ENCODE data around the gene MLLT3.

Gene MLLT3

DNA sequence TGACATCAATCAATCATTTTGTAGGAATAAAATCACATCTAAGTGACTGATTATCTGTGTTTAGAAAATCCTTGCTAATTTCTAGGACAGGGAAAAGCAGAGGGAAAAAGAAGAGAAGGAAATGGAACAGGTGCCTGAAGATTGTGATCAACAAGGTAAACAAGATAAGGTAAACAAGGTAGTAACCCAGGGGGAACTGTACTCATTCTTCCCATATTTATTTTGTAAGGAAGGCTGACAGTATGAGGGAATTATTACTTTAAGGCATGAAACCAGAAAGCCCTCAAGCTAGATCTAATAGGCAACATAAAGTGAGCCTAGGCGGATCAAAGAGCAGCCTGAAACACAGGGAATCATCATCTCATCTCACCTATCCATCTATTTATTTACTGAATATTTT is 231.1 kb downstream of the MLLT3 start:
- no peaks in the 10 kb centered on the region for H3K36me3 ChIP-seq (ENCODE audit: control insufficient read depth, insufficient read depth, low read length)
- H3K27ac ChIP-seq (ENCODE audit: low read length): no peak overlapping the region
- WGBS (ENCODE audit: insufficient coverage, insufficient read length): no CpG with 5 or more reads among the region's 1 CpG
- H3K4me1 ChIP-seq (ENCODE audit: control insufficient read depth, insufficient read depth, low read length): 0 out of 2 replicates have a peak, but pooled peaks cover 2% of the 10 kb centered on the region
- H3K4me3 ChIP-seq (ENCODE audit: low read length): no peak overlapping the region
- H3K27me3 ChIP-seq (ENCODE audit: control insufficient read depth, insufficient read depth, low read length): no peaks in the 10 kb centered on the region
- DNase-seq (ENCODE audit: low read depth, low spot score): no peak
- H3K9me3 ChIP-seq (ENCODE audit: control insufficient read depth, insufficient read depth, low read length): no peaks in the 10 kb centered on the region

DNA sequence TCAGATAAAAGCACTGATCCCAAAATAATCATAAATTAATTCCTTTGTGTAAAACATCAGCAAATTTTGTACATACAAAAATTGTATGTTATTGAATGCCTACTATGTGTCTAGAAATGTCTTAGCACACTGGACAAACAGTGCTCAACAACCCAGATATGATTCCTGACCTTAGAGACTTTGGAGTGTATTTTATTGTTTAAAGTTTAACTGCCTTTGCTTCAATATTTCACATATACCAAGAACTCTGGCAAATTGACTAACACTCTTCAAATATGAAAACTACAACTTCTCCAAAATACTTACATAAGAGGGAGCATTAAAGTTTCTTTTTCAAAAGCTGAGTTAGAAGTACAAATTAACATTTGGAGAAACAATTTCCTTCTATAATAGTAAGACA is 231.9 kb downstream of the MLLT3 start:
- H3K4me1 ChIP-seq (ENCODE audit: control insufficient read depth, insufficient read depth, low read length): 0 out of 2 replicates have a peak, but pooled peaks cover 2% of the 10 kb centered on the region
- H3K36me3 ChIP-seq (ENCODE audit: control insufficient read depth, insufficient read depth, low read length): no peaks in the 10 kb centered on the region
- H3K4me3 ChIP-seq (ENCODE audit: low read length): no peak overlapping the region
- DNase-seq (ENCODE audit: low read depth, low spot score): no peak
- no peaks in the 10 kb centered on the region for H3K27me3 ChIP-seq (ENCODE audit: control insufficient read depth, insufficient read depth, low read length)
- H3K9me3 ChIP-seq (ENCODE audit: control insufficient read depth, insufficient read depth, low read length): no peaks in the 10 kb centered on the region
- H3K27ac ChIP-seq (ENCODE audit: low read length): no peak overlapping the region

DNA sequence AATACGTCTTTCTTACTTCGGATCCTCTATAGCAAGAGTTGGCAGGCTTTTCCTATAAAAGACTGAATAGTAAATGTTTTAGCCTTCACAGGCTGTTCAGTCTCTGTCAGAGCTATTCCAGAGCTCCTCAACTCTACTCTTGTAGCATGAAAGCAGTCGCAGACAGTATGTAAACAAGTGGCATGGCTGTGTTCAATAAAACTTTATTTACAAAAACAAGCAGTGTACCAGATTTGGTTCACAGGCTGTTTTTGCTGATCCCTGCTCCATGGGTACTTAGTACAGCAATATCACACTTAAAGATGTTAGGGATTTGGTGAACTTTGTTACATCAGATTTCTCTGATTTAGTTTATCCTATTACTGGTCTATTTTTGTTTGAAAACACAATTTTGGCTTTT is 235.2 kb downstream of the MLLT3 start:
- H3K36me3 ChIP-seq (ENCODE audit: control insufficient read depth, insufficient read depth, low read length): no peaks in the 10 kb centered on the region
- no peaks in the 10 kb centered on the region for H3K27me3 ChIP-seq (ENCODE audit: control insufficient read depth, insufficient read depth, low read length)
- no peak overlapping the region for H3K4me3 ChIP-seq (ENCODE audit: low read length)
- H3K4me1 ChIP-seq (ENCODE audit: control insufficient read depth, insufficient read depth, low read length): no peaks in the 10 kb centered on the region
- DNase-seq (ENCODE audit: low read depth, low spot score): no peak
- H3K9me3 ChIP-seq (ENCODE audit: control insufficient read depth, insufficient read depth, low read length): no peaks in the 10 kb centered on the region
- WGBS (ENCODE audit: insufficient coverage, insufficient read length): no CpG with 5 or more reads among the region's 3 CpGs
- H3K27ac ChIP-seq (ENCODE audit: low read length): no peak overlapping the region

DNA sequence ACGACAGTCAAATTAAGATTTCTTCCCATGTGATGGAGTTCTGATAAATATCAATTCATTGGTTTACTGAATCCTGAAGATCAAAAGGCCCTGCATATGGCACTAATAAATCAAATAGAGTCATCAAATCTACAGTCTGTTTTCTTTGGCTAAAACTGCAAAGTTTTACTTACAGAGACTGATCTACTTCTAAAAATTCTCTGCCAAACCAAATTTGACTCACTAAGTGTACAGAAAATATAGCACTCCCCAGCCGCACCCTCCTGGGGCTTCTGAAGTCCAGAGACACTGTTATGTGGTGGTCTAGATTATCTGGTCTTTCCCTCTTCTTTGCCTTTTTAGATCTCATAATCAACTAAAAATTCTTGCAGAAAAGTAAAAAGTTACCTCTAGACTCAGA is 237.7 kb downstream of the MLLT3 start:
- no peak for DNase-seq (ENCODE audit: low read depth, low spot score)
- no peak overlapping the region for H3K27ac ChIP-seq (ENCODE audit: low read length)
- H3K4me3 ChIP-seq (ENCODE audit: low read length): no peak overlapping the region
- H3K27me3 ChIP-seq (ENCODE audit: control insufficient read depth, insufficient read depth, low read length): no peaks in the 10 kb centered on the region
- no peaks in the 10 kb centered on the region for H3K36me3 ChIP-seq (ENCODE audit: control insufficient read depth, insufficient read depth, low read length)
- WGBS (ENCODE audit: insufficient coverage, insufficient read length): no CpG with 5 or more reads among the region's 2 CpGs
- H3K4me1 ChIP-seq (ENCODE audit: control insufficient read depth, insufficient read depth, low read length): no peaks in the 10 kb centered on the region
- H3K9me3 ChIP-seq (ENCODE audit: control insufficient read depth, insufficient read depth, low read length): no peaks in the 10 kb centered on the region

DNA sequence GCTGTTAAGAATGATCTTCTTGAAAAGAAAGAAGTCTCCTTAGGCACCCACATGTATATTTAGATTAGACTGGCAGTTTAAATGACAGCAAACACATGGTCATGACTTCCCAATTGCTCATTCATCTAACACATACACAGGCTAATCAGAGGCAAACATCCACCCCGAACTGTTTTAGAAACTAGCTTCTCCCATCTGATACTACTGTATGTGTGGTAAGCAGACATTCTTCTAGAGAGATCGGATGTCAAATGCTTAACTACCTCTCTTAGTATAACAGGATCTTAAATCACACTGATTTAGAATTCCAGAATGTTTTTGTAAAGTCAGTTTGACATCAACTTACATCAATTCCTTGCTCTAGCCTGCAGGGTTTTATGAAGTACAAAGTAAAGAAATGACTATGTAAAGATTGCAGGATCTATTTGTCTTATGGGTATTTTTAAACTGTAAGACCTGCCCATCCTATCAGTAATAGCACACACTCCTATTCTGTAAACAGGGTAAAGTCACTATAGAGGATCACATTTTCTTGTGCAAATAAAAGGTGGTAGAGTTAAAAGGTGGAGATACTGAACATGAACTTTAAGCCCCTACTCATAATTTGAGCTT is 239.7 kb downstream of the MLLT3 start:
- WGBS (ENCODE audit: insufficient coverage, insufficient read length): no CpG with 5 or more reads among the region's 2 CpGs
- H3K4me1 ChIP-seq (ENCODE audit: control insufficient read depth, insufficient read depth, low read length): no peaks in the 10 kb centered on the region
- no peaks in the 10 kb centered on the region for H3K27me3 ChIP-seq (ENCODE audit: control insufficient read depth, insufficient read depth, low read length)
- H3K36me3 ChIP-seq (ENCODE audit: control insufficient read depth, insufficient read depth, low read length): no peaks in the 10 kb centered on the region
- DNase-seq (ENCODE audit: low read depth, low spot score): no peak
- H3K4me3 ChIP-seq (ENCODE audit: low read length): no peak overlapping the region
- no peaks in the 10 kb centered on the region for H3K9me3 ChIP-seq (ENCODE audit: control insufficient read depth, insufficient read depth, low read length)
- no peak overlapping the region for H3K27ac ChIP-seq (ENCODE audit: low read length)

DNA sequence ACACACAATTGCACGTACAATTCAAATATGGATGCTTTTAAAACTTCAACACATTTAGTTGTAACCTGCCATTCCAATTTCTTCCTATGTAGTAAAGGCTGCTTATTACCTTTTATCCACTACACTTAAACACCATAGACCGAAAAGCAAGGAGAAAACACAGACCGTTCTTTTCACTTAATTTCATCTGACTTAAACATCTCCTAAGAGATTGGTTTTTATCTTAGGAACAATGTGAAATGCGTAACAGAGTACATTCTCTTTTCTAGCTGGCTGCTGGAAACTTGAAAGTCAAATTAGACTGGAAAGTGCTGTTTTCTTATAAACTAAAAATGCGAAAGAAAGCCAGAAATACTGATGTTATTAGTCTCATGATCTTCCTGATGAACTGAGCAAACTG is 241.8 kb downstream of the MLLT3 start:
- Histone ChIP-seq H3K4me3 (ENCODE audit: low read length) (no peak overlapping the region), H3K4me1 (ENCODE audit: control insufficient read depth, insufficient read depth, low read length) (no peaks in the 10 kb centered on the region), H3K36me3 (ENCODE audit: control insufficient read depth, insufficient read depth, low read length) (no peaks in the 10 kb centered on the region), H3K9me3 (ENCODE audit: control insufficient read depth, insufficient read depth, low read length) (no peaks in the 10 kb centered on the region), H3K27me3 (ENCODE audit: control insufficient read depth, insufficient read depth, low read length) (no peaks in the 10 kb centered on the region), H3K27ac (ENCODE audit: low read length) (no peak overlapping the region)
- WGBS (ENCODE audit: insufficient coverage, insufficient read length): no CpG with 5 or more reads among the region's 5 CpGs
- DNase-seq (ENCODE audit: low read depth, low spot score): no peak

DNA sequence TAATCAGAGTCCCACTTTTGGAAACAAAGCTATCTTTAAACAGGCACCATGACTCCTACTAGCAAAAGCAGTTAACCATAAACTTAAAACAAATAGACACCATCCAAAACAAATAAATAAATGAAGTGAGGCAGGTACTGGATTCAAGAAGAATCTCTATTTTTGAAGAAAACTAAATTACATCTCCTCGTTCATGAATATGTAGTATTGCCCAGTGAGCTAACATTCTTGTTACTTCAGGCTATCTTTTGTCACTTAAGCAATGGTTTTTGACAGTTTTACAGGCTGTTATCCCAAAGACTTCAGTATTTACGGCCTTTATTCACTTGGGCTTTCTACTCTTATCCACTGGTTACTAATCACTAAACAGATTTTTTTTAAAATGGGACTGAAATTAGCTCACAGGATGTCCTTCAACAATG is 242.5 kb downstream of the MLLT3 start:
- Histone ChIP-seq H3K4me1 (ENCODE audit: control insufficient read depth, insufficient read depth, low read length) (no peaks in the 10 kb centered on the region), H3K9me3 (ENCODE audit: control insufficient read depth, insufficient read depth, low read length) (no peaks in the 10 kb centered on the region), H3K36me3 (ENCODE audit: control insufficient read depth, insufficient read depth, low read length) (no peaks in the 10 kb centered on the region), H3K27ac (ENCODE audit: low read length) (no peak overlapping the region), H3K27me3 (ENCODE audit: control insufficient read depth, insufficient read depth, low read length) (no peaks in the 10 kb centered on the region), H3K4me3 (ENCODE audit: low read length) (no peak overlapping the region)
- DNase-seq (ENCODE audit: low read depth, low spot score): no peak
- WGBS (ENCODE audit: insufficient coverage, insufficient read length): no CpG with 5 or more reads among the region's 2 CpGs

DNA sequence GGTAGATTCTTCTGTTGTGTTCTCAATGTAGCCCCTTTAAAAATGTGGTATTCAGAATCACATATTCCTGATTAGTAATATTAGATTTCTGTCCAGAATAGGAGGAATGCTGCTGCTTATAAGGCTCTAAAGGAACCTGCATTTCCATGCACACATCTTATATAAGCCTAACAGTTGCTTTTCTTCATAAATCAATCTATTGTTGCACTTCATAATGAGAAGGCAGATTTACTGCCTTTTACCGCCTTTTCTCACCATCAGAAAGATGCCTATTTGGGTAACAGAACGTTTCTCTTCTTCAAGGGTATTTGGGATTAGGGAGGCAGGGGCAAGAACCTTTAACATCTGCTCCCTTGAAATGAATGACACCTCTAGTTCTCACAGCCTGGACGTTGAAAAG is 243.4 kb downstream of the MLLT3 start:
- DNase-seq (ENCODE audit: low read depth, low spot score): no peak
- H3K27ac ChIP-seq (ENCODE audit: low read length): no peak overlapping the region
- WGBS (ENCODE audit: insufficient coverage, insufficient read length): no CpG with 5 or more reads among the region's 3 CpGs
- no peak overlapping the region for H3K4me3 ChIP-seq (ENCODE audit: low read length)
- no peaks in the 10 kb centered on the region for H3K4me1 ChIP-seq (ENCODE audit: control insufficient read depth, insufficient read depth, low read length)
- no peaks in the 10 kb centered on the region for H3K36me3 ChIP-seq (ENCODE audit: control insufficient read depth, insufficient read depth, low read length)
- no peaks in the 10 kb centered on the region for H3K9me3 ChIP-seq (ENCODE audit: control insufficient read depth, insufficient read depth, low read length)
- no peaks in the 10 kb centered on the region for H3K27me3 ChIP-seq (ENCODE audit: control insufficient read depth, insufficient read depth, low read length)

DNA sequence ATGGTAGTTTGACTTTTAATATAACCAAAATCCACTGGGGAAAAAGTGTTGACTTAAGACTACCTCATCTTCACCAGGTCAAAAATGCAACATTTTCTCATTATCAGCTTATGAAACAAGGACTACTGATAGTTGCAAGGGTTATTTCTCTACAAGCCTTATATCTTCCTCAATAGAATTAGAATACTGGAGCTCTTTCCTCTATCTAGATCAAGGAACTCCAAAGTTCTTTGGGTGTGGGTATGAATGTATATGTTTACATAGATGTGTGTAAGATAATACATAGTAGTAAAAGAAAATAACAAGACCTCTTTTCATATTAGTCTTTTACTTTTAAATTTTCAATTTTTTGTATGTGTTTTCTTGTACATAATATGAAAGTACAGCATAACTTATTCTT is 244.5 kb downstream of the MLLT3 start:
- no peak overlapping the region for H3K27ac ChIP-seq (ENCODE audit: low read length)
- H3K27me3 ChIP-seq (ENCODE audit: control insufficient read depth, insufficient read depth, low read length): no peaks in the 10 kb centered on the region
- H3K9me3 ChIP-seq (ENCODE audit: control insufficient read depth, insufficient read depth, low read length): no peaks in the 10 kb centered on the region
- H3K4me3 ChIP-seq (ENCODE audit: low read length): no peak overlapping the region
- no peaks in the 10 kb centered on the region for H3K4me1 ChIP-seq (ENCODE audit: control insufficient read depth, insufficient read depth, low read length)
- no peak for DNase-seq (ENCODE audit: low read depth, low spot score)
- H3K36me3 ChIP-seq (ENCODE audit: control insufficient read depth, insufficient read depth, low read length): no peaks in the 10 kb centered on the region

DNA sequence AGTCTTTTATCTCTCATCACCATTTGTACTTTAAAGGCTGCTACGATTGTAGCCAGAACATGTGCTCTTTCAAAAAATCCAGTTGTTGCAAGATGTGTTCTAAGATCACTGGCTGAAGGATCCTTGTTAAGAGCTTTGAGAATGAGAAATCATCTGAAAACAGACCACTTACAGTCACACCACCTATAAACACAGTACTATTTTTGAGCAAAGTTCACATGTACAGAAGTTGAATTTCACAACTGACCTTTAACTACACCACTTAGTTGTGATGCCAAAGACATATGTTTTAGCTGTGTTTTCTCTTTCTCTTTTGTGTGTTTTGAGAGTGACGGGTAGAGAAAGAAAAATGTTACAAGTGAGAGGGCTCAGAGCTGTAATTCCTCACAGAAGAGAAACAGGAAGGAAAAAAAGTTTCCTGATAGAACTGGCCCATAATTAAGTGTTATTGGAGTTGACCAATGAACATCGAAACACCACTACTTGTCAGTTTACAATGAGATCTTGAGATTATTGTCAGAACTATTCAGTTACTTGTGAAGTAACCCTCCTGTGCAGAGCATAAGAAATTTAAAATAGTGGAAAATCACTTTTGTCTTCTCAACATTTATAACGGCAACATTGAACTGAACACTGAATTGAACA is 245.4 kb downstream of the MLLT3 start:
- Histone ChIP-seq H3K27me3 (ENCODE audit: control insufficient read depth, insufficient read depth, low read length) (no peaks in the 10 kb centered on the region), H3K9me3 (ENCODE audit: control insufficient read depth, insufficient read depth, low read length) (no peaks in the 10 kb centered on the region), H3K27ac (ENCODE audit: low read length) (no peak overlapping the region), H3K36me3 (ENCODE audit: control insufficient read depth, insufficient read depth, low read length) (no peaks in the 10 kb centered on the region), H3K4me1 (ENCODE audit: control insufficient read depth, insufficient read depth, low read length) (no peaks in the 10 kb centered on the region), H3K4me3 (ENCODE audit: low read length) (no peak overlapping the region)
- no CpG with 5 or more reads among the region's 4 CpGs for WGBS (ENCODE audit: insufficient coverage, insufficient read length)
- no peak for DNase-seq (ENCODE audit: low read depth, low spot score)

DNA sequence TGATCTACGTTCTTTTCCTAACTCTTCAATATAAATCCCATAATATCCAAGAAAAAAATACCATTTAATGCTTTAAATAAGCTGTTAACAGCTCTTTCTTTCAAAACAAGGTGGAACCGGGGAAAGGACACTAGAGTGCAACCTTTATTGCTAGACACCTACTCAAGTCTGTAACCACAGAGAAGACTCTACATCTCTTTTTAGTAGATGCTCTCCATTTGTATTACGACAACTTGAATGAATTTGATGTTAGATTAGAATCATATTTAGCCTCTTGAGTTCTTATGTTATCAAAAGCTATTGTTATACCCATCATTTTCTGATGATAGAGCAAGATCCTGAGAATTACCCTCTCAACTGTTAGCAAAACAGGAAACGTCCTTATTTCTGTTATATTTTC is 246.3 kb downstream of the MLLT3 start:
- no peaks in the 10 kb centered on the region for H3K27me3 ChIP-seq (ENCODE audit: control insufficient read depth, insufficient read depth, low read length)
- H3K36me3 ChIP-seq (ENCODE audit: control insufficient read depth, insufficient read depth, low read length): no peaks in the 10 kb centered on the region
- 96% methylated on average over 1 of the region's 4 CpGs for WGBS (ENCODE audit: insufficient coverage, insufficient read length)

More for the DNA sequence above, 246.3 kb downstream of the MLLT3 start:
- H3K27ac ChIP-seq (ENCODE audit: low read length): no peak overlapping the region
- no peaks in the 10 kb centered on the region for H3K9me3 ChIP-seq (ENCODE audit: control insufficient read depth, insufficient read depth, low read length)
- no peaks in the 10 kb centered on the region for H3K4me1 ChIP-seq (ENCODE audit: control insufficient read depth, insufficient read depth, low read length)
- no peak for DNase-seq (ENCODE audit: low read depth, low spot score)
- H3K4me3 ChIP-seq (ENCODE audit: low read length): no peak overlapping the region

Data from iPS DF 6.9 (cell line).